ENCODE results near the gene WNT4.

The WNT4 gene

DNA sequence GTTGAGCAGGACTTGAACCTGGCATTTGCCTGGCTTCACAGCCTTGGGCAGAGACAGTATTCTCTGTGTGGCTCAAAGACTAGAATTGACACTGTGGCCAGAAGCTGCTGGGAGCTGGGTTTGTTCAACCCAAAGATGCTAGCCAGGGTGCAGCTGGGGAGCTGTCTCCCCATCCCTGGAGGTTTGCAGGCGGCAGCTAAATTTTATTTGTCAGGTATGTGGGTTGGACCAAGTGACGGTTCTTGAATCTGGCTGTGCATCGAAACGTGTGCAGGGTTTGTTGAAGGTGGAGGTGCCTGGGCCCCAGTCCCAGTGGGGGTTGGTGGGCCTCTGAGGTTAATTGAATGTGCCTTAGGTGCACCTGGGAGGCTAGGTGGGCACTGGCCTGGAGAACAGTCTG lies 11.8 kb downstream of the WNT4 start:
- TF ChIP-seq ZNF274 (IDR thresholded peaks at IDR 0.05; ENCODE audit: low read depth, low read length), result no peak

DNA sequence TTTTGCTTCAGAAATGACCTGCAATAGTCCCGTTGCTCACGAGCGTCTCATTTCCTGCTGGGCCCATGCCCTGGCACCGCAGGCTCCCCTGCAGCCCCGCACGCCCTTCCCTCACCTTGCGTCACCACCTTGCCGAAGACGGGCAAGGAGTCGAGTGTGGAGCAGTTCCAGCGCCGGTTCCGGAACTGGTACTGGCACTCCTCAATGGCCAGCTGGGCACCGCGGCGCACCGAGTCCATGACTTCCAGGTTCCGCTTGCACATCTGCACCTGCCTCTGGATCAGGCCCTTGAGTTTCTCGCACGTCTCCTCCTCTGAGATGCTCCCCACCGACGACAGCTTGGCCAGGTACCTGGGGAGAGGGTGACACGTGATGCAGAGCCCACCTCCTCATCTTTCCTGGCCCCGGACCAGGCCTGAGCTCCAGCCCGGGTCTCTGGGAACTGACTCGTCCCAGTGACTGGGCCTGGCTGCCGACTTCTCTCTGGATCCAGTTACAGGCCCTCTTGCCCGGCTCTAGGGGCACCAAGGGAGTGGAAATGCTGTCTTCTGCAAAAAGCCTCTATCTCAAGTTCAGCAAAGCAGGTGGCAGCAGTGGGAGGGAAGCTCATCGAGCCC lies 13.3 kb downstream of the WNT4 start:
- H3K4me3 ChIP-seq (ENCODE audit: low read length), result no peak overlapping the region
- TF ChIP-seq ZNF274 (IDR thresholded peaks at IDR 0.05; ENCODE audit: low read depth, low read length), result no peak

More for the DNA sequence above, 11.8 kb downstream of the WNT4 start:
- no peak overlapping the region for H3K4me3 ChIP-seq (ENCODE audit: low read length)

DNA sequence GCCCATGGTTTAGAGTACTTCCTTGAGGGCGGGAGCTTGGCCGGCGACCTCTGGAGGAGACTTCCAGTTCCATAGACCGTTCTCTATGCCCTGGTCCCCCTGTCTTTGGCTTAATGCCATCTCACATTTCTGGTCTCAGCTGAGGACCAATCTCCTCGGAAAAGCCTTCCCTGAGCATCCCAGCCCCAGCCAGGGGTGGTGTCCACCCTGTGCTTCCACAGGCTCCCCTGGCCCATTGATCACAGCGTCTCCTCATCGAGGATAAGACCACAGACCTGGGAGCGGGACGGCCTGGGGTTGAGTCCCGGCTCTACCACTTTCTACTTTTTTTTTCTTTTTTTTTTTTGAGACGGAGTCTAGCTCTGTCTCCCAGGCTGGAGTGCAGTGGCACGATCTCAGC lies 14.5 kb downstream of the WNT4 start:
- TF ChIP-seq ZNF274 (IDR thresholded peaks at IDR 0.05; ENCODE audit: low read depth, low read length), result no peak
- H3K4me3 ChIP-seq (ENCODE audit: low read length), result no peak overlapping the region

DNA sequence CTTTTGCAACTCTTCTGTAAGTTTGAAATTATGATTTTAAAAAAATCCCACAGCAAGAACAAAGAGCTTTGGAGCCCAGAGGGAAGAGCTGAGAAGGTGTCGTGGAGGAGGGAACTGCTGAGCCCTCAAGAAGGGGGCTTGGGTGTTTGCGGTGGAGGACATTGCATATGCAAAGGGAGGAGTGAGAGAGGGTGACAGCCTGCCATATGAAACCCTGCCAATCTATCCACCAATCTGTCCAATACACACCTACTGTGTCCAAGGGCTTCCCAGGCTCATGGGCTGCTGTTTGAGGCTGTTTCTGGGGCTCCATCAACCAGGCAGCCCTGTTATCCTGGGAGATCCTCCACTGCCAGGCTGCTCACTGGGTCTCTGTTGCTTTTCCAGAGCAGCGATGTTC lies 15.2 kb downstream of the WNT4 start:
- no peak for TF ChIP-seq ZNF274 (IDR thresholded peaks at IDR 0.05; ENCODE audit: low read depth, low read length)
- no peak overlapping the region for H3K4me3 ChIP-seq (ENCODE audit: low read length)

DNA sequence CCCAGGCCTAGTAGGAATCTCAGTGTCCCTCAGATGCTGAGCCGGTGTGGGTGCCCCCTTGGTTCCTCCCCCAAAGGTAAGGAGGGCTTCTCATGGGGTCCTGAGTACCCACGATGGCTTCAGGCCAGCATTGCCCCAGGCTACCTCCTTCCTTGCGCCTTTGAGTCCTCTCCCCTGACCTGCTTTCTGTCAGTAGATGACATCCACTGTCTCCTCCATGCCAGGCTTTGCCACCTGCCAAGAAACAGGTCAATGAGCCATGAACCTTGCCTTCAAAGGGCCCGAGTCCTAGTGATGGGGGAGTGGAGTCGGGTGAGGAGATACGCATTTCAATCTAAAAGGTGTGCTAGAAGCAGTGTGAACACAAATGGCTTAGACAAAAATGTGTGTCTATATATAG lies 15.6 kb downstream of the WNT4 start:
- no peak overlapping the region for H3K4me3 ChIP-seq (ENCODE audit: low read length)
- no peak for TF ChIP-seq ZNF274 (IDR thresholded peaks at IDR 0.05; ENCODE audit: low read depth, low read length)

DNA sequence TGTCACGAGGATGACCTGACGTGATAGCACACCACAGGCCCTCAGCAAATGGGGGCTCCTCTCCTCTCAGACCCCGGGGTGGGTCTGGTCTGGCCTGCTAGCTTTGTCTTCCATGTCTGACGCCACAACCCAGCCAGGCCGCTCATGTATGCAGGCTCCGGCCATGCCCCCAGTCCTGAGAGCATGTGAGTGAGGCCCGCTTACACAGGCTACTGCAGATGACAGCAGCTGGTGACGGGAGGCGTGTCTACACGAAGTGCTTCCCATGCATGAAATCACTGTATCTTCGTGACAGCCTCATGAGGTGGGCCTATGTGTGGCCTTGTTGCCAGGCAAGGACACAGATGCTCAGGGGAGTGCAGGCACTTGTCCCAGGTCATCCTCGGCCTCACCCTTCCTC lies 16.4 kb downstream of the WNT4 start:
- no peak for TF ChIP-seq ZNF274 (IDR thresholded peaks at IDR 0.05; ENCODE audit: low read depth, low read length)

DNA sequence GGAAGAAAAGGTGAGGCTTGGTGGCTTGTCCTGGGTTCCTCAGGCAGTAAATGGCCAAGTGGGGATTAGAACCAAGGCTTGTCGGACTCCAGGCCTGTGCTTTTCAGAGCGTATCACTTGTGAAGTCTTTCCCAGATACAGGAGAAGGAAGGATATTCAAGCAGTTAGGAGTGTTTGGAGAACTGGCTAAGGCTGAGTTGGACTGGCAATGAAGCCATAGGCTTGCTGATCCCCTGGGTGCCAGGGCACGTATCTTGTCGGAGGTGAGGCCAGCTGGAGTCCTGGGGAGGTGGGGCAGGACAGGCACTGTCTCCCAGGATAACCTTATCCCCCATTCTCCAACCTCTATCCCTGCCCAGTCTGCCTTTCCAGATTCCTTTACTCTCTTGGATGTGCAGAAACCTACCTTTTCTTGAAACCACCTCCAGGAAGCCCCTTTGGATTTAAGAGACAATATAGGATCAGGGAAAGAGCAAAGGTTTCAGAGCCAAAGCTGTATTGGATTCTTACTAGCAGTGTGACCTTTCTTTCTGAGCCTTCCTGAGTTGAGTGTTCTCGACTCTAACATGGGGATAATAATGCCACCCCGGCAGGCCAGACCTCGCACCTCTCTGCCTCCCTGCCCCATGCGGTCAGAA lies 18.2 kb downstream of the WNT4 start:
- no peak overlapping the region for H3K4me3 ChIP-seq (ENCODE audit: low read length)
- TF ChIP-seq ZNF274 (IDR thresholded peaks at IDR 0.05; ENCODE audit: low read depth, low read length), result no peak

More for the DNA sequence above, 16.4 kb downstream of the WNT4 start:
- H3K4me3 ChIP-seq (ENCODE audit: low read length), result no peak overlapping the region

DNA sequence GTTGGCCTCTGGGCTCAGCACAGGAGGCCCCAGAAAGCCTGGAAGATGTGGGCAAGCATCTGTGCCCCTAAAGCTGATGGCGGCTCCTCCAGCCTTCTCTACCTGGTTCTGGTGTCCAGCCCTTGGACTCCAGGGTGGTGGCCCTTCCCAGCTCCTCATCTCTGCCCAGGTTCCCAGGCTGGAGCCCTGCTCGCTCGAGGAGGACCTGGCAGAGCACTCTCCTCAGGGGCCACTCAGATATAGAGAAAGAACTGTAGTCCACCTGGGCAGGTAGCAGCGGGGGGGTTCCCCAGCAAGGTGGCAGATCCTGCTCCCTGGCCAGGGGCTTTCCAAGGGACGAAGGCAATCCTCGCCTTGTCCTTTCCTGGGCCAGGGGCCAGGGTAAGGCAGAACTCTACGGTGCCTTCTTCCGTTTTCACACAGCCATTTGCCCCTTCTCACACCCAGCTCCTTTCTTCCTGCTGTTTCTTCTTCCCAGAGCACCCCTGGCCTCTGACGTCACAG lies 18.9 kb downstream of the WNT4 start:
- TF ChIP-seq ZNF274 (IDR thresholded peaks at IDR 0.05; ENCODE audit: low read depth, low read length), result no peak
- no peak overlapping the region for H3K4me3 ChIP-seq (ENCODE audit: low read length)

DNA sequence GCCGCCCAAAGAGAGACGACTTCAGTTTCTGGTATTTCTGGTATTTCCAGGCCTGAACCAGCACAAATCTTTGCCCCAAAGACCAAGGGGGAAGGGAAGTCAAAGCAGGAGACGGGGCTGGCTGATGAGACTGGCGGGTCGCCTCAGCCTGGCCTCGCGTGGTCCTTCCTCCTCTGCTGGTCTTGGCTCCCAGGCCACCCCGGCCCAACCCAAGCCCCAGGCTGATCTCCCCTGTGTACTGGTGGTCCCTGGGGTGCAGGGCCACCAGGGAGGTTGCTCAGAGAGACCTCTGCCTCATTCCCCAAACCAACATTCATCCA lies 19.9 kb downstream of the WNT4 start:
- H3K4me3 ChIP-seq (ENCODE audit: low read length), result no peak overlapping the region
- TF ChIP-seq ZNF274 (IDR thresholded peaks at IDR 0.05; ENCODE audit: low read depth, low read length), result no peak

DNA sequence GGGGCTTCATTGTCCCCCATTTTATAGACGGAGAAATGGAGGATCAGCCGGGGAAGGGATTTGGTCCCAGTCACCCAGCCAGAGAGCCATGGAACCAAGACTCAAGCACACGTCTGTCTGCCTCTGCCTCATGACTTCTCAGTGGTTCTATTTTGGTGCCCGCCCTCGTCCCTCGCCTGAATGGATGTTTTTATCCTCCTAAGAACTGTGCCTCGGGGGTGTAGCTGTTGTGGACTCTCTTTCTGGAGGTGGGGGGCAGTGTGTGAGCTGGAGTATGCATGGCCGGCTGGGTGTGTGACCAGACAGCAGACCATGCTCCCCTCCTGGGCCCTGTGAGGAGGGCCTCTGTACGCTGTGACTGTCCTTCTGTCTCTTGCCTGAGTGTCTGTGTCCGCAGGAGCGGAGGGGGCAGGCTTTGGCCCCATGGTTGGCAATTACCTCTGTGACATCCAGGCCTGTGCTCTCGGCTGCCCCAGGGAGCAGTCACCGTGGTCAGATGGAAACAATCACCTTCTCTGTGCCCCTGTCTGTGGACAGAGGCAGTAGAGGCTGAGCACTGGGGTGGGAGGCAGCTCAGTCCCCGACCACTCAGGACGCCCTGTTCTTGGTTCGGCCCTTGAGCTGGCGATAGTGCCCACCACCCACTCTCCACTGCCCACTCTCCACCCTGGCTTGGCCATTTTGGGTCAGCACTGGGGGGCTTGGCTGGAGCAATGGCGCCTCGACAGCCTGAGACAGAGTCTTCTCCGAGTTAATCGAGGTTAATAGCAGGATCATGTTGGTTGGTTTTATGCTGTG lies 20.4 kb downstream of the WNT4 start:
- H3K4me3 ChIP-seq (ENCODE audit: low read length), result no peak overlapping the region
- TF ChIP-seq ZNF274 (IDR thresholded peaks at IDR 0.05; ENCODE audit: low read depth, low read length), result no peak

DNA sequence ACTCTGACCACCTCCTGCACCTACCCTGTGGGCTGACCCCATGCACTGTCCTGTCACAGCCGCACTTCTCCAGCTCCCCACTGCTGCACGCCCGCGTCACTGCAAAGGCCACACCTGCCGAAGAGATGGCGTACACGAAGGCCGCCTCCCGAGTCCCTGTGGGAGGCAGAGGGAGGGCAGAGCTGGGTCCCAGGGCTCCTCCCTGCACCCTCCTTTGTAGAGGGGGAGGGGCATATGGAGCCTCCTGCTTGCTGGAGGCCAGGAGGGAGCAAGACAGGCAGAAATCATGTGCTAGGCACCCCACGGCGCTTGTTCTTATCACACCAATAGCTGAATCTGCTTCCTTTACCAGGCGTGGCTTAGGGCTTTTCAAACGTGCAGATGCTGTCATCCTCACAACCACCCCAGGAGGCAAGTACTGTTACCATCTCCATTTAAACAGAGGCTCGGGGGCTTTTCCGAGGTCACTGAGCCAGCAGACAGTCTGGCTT lies 21.4 kb downstream of the WNT4 start:
- no peak overlapping the region for H3K4me3 ChIP-seq (ENCODE audit: low read length)
- TF ChIP-seq ZNF274 (IDR thresholded peaks at IDR 0.05; ENCODE audit: low read depth, low read length), result no peak

DNA sequence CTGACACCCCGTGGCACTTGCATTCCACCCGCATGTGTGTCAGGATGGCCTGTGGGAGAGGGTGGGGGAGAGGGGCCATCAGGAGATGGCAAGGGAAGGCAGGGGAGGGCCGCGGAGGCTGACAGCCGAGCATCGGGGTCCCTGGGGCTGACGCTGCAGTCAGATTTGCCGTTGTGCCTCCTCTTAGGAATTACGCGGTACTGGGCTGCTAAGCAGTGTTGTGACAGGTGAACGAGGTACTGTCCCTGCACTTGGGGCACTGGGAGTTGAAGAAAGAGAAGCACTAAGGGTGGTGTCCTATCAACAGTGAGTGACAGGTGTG lies 22.5 kb downstream of the WNT4 start:
- no peak overlapping the region for H3K4me3 ChIP-seq (ENCODE audit: low read length)
- no peak for TF ChIP-seq ZNF274 (IDR thresholded peaks at IDR 0.05; ENCODE audit: low read depth, low read length)

DNA sequence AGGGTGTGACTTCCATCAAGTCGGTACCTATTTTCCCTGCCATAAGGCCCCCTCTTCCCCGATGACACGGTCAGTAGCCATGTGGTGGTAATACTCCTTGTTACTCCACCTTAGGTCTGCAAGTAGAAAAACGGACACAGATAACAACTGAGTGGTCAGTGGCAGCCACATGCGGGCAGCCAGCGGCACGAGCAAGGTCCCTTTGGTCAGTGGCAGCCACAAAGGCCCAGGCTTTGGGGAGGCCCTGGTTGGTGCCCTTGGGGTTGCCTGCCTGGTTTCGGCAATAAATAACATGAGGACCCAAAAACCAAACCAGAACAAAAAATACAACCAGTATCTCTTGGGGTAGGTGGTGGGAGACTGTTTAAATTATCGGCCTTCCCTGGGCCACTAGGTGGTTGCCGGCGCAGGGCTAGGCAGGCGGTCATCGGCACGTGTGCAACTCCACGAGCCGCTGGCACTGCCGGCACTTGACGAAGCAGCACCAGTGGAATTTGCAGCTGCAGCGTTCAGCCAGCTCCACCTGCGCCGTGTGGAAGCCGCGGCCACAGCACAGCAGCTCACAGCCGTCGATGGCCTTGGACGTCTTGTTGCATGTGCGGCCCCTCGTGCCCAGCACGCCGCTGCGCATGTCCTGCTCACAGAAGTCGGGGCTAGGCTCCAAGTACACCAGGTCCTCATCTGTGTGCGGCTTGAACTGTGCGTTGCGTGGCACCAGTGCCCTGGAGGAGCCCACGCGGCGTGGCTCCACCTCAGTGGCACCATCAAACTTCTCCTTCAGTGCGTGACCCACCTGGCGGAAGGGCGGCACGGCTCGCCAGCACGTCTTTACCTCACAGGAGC lies 23.1 kb downstream of the WNT4 start:
- no peak overlapping the region for H3K4me3 ChIP-seq (ENCODE audit: low read length)
- TF ChIP-seq ZNF274 (IDR thresholded peaks at IDR 0.05; ENCODE audit: low read depth, low read length), result no peak

DNA sequence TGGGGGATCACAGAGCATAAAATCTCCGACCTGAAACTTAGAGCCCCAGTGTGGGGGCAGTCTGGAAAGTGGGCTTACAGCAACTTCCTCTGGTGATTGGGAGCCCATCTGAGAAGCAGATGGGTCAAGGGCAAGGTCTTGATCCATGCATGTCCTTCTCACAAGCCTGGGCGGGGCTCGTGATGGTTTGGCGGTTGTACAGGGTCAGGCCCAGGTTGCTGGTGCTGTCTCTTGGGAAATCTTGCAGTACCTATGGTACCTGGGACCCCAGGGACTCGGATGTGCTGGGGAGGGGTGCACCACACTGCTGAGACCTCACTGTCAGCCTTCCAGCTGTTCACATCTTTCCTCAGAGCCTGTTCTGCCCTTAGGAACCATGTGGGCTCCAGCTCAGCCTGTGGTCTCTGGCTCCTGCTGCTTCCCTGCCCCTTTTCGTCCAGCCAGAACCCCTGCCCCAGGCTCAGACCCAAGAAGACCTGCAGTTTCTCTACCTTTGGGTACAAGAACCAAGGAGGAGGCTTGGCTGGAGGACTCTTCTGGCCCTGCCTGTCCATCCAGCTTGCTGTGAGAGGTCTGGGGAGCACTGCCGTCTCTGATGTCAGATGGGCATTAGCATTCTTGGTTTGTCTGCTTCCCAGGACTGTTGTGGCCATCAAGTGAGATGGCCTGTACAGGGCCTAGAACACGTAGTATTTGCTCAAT lies 24.5 kb downstream of the WNT4 start:
- no peak overlapping the region for H3K4me3 ChIP-seq (ENCODE audit: low read length)
- TF ChIP-seq ZNF274 (IDR thresholded peaks at IDR 0.05; ENCODE audit: low read depth, low read length), result no peak
